BJ (cell line): ENCODE measurements around the gene OR4P4. TPM values are rescaled to one million over a fixed set of nuclear protein-coding genes. Genes with fewer than 3 reads are reported as not detected.

Experiments
- CTCF ChIA-PET: fragments of 350-600 bp; formaldehyde crosslinking; extraction: SDS; loops from one replicate; lab custom pipeline; 2021; ENCODE audit warnings: antibody characterized with exemption, inconsistent platforms; lab: Yijun Ruan, JAX
- POLR2A ChIA-PET: fragments of 300-600 bp; sonication (Branson Sonifier 250); formaldehyde crosslinking; extraction: SDS; loops from one replicate; lab custom pipeline; 2021; ENCODE audit warnings: antibody characterized with exemption; lab: Charles Lee
- DNase-seq: peaks from one replicate; pipeline ENCODE4 v3.0.0-alpha.2; 2011; ENCODE audit warnings: low read depth
- H3K27me3 ChIP-seq: 2 replicates; pipeline ENCODE4 v1.6.0; 2011; ENCODE audit warnings: low read length; ENCODE audit not compliant: control insufficient read depth, insufficient read depth
- H3K36me3 ChIP-seq: 2 replicates; pipeline ENCODE4 v1.5.1; 2011; ENCODE audit warnings: low read length; ENCODE audit not compliant: control insufficient read depth, insufficient read depth
- H3K4me3 ChIP-seq: 2 replicates; pipeline ENCODE4 v1.5.1; 2011; ENCODE audit warnings: low read depth, mild to moderate bottlenecking, control low read depth, low read length
- CTCF ChIP-seq: IDR thresholded peaks from 2 replicates; pipeline ENCODE4 v1.5.1; 2011; ENCODE audit warnings: low read depth, mild to moderate bottlenecking, control low read depth, inconsistent platforms, low read length, moderate library complexity; ENCODE audit not compliant: insufficient read depth
- polyA plus RNA-seq: library from polyadenylated mRNA; depleted of rRNA; stranded (reverse); fragments of >200 nt; gene quantifications from 2 replicates; pipeline ENCODE4 v1.2.3, GENCODE V29; 2011

OR4P4 gene
- polyA plus RNA-seq, 1 experiment, result not detected

- Histone ChIP-seq H3K27me3 (no peaks in the 10 kb centered on the region), H3K4me3 (no peak overlapping the region), H3K36me3 (no peaks in the 10 kb centered on the region)
- DNase-seq, result no peak
- TF ChIP-seq CTCF, result no peak
- ChIA-PET POLR2A (no interaction called here), CTCF (interaction anchor here (0.6 kb wide), 1 partner anchor 1431 kb away, joined by 3 read pairs; no protein-coding TSS in a partner anchor)
Observed at GRCh38 chr11:55655096-55655495, 20.2 kb downstream of the OR4P4 start.

- CTCF ChIA-PET, result no interaction called here
Observed at GRCh38 chr11:55658031-55658573, 23.2 kb downstream of the OR4P4 start.

GRCh38 chr11:55658608-55659007, 23.7 kb downstream of the OR4P4 start:
- DNase-seq, result no peak
- CTCF ChIA-PET, result no interaction called here
- Histone ChIP-seq H3K27me3 (no peaks in the 10 kb centered on the region), H3K4me3 (no peak overlapping the region), H3K36me3 (no peaks in the 10 kb centered on the region)
- TF ChIP-seq CTCF, result no peak
- POLR2A ChIA-PET, result no interaction called here

More at GRCh38 chr11:55658031-55658573, 23.2 kb downstream of the OR4P4 start:
- H3K27me3 ChIP-seq, result no peaks in the 10 kb centered on the region
- no peak for TF ChIP-seq CTCF
- POLR2A ChIA-PET, result no interaction called here
- DNase-seq, result no peak
- no peak overlapping the region for H3K4me3 ChIP-seq
- H3K36me3 ChIP-seq, result no peaks in the 10 kb centered on the region

GRCh38 chr11:55661901-55662300, 27.0 kb downstream of the OR4P4 start, which contains the start of gene OR4C6:
Gene OR4C6, plus strand, starts transcription at chr11:55662201. Its CDS starts 2,966 bp downstream, at chr11:55665167.
- Histone ChIP-seq H3K27me3 (no peaks in the 10 kb centered on the region), H3K36me3 (no peaks in the 10 kb centered on the region), H3K4me3 (no peak within 1 kb of the TSS)
- CTCF ChIA-PET, result no interaction called here
- POLR2A ChIA-PET, result no interaction called here
- DNase-seq, result no peak
- no peak for TF ChIP-seq CTCF

GRCh38 chr11:55669376-55669775, 34.5 kb downstream of the OR4P4 start:
- ChIA-PET CTCF (no interaction called here), POLR2A (no interaction called here)
- H3K4me3 ChIP-seq, result no peak overlapping the region
- TF ChIP-seq CTCF, result no peak
- H3K36me3 ChIP-seq, result no peaks in the 10 kb centered on the region
- no peaks in the 10 kb centered on the region for H3K27me3 ChIP-seq
- no peak for DNase-seq
